Muscle of back (tissue), 11 donors: ENCODE measurements around the gene MRPL20. TPM values are rescaled to one million over a fixed set of nuclear protein-coding genes. Genes with fewer than 3 reads are reported as not detected.
"Not testable (repeated sequence)": the region's sequence is repeated elsewhere in the genome, so short reads cannot be mapped to it uniquely, and the experiment has no call there.

Experiments
- DNase-seq, 3 donors: peaks; one replicate each; pipeline versions ENCODE4 v3.0.0 to v3.0.0-alpha.2; 2013
- polyA plus RNA-seq, 10 donors: library from polyadenylated mRNA; unstranded; fragments of 120-200 nt; gene quantifications; one replicate each; pipeline ENCODE4 v1.2.1, GENCODE V29; 2013; ENCODE audit not compliant: insufficient read length in 10 of 10

MRPL20 gene
- polyA plus RNA-seq, 10 donors = 93.2 to 116 (median 110) TPM

DNA sequence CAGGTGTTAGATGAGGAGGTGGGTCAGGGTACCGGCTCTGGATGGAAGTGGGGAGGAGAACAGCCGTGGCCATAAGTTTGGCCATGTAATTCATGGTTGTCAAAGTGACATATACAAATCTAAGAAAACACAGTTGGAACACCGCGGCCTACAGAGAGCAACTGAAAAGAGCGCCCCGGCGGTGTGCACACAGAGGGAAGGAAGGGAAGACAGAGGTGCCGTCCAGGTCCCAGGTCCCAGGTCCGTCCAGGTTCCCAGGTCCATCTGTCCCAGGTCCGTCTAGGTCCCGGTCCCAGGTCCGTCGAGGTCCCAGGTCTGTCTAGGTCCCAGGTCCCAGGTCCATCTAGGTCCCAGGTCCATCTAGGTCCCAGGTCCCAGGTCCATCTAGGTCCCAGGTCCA, 4.5 kb upstream of the MRPL20 start:
- DNase-seq = no peak

DNA sequence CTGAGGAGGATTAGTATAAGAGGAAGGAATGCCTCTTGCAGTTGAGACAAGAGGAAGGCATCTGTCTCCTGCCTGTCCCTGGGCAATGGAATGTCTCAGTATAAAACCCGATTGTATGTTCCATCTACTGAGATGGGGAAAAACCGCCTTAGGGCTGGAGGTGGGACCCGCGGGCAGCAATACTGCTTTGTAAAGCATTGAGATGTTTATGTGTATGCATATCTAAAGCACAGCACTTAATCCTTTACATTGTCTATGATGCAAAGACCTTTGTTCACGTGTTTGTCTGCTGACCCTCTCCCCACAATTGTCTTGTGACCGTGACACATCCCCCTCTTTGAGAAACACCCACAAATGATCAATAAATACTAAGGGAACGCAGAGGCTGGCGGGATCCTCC, 3.1 kb upstream of the MRPL20 start:
- not testable (repeated sequence) for DNase-seq

DNA sequence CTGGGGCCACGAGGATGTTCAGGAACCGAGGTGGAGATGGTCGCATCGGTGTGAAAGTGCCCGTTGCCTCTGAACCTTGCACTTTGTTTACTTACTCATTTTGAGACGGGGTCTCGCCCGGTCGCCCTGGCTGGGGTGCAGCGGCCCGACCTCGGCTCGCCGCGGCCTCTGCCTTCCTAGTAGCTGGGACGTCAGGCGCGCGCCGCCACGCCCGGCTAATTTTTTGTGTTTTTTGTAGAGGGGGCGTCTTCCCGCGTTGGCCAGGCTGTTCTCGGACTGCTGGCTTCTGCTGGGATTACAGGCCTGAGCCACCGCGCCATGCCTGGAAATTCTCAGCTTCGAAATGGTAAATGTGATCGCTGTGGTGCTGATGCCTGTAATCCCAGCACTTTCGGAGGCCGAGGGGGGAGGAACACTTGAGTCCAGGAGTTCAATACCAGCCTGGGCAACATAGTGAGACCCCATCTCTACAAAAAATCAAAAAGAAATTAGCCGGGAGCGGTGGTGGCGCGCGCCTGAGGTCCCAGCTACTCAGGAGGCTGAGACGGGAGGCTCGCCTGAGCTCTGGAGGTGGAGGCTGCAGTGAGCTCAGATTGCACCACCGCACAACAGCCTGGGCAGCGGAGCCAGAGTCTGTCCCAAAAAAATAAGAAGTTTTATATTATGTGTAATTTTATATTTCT, 684 bp upstream of the MRPL20 start:
- DNase-seq = peak in 1 of 3 donors; percentile 57

- DNase-seq = no peak
Observed at GRCh38 chr1:1406101-1406820, 832 bp downstream of the MRPL20 start.

GRCh38 chr1:1403653-1404052, 3.4 kb downstream of the MRPL20 start:
- no peak for DNase-seq

GRCh38 chr1:1402901-1403392, 4.1 kb downstream of the MRPL20 start:
- not testable (repeated sequence) for DNase-seq

- no peak for DNase-seq
Observed at GRCh38 chr1:1402072-1402900, 4.8 kb downstream of the MRPL20 start.

DNA sequence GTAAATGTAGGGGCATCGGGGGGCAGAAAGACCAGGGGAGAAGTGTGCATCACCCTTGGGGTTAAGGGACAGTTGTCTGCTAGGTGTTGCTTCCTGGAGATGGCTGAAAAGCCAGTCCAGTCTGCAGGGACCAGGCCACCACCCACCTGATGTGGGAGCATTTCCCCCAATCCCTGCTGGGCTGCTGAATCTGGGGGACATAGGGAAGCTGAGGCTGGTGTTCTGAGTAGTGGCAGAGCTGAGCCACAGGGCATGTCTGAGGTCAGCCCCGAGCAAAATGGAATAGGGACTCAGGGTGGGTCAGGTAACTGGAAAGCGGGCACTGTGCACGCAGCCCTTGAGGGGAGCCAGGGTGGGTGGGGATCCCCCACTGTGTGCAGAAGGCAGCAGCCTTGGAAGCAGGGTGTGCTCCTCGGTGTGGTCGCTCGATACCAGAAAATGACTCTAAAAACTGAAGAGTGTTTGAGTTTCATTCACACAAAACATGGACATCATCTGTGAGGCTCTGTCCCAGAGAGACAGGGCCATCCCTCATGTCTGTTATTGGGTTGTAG, 5.6 kb downstream of the MRPL20 start:
- DNase-seq = no peak

DNA sequence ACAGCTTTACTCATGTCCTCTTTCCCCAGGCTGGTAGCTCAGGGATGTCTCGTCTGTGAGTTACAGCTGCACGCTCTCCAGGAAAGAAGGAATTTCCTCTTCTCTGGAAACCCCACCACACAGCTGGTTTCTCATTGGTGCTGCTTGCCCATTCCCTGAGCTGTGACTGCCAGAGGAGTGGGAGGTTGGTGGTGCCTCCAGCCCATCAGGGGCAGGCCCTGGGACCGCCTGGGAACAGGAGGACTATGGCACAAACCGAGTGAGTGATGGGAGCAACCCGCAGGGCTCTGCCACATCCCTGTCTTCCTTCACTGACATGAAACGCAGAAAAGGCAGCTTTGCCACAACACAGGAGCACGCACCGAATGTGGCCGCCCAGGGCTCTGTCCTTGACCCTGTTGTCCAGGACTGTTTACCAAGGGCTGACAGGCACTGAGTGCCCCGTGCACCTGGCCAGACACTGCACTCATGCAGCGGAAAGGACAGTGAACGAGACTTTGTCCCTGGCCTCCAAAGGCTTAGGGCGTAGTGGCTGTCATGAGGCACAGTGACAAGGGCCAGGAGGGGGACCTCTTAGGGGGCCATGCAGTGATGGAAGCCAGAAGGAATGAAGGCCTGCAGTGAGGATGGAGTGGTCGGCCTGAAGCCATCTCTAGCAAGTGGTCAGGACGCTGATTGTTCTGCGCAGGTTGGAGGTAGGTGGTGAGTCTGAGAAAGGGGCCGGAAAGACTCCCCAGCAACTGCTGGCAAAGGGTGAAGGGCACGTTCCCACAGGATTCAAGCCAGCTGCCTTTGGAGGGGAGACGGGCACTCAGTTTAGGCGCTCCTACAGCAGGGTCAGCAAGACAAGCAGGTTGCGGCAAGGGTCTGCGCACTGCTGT, 6.3 kb downstream of the MRPL20 start:
- DNase-seq = no peak

- DNase-seq = peak in 1 of 3 donors; percentile 30
Observed at GRCh38 chr1:1399872-1400575, 7.1 kb downstream of the MRPL20 start.

GRCh38 chr1:1399187-1399871, 7.8 kb downstream of the MRPL20 start, which contains the start of gene CCNL2:
Gene CCNL2 (minus strand): TSS chr1:1399335. CDS start chr1:1399306, 29 bp downstream.
- DNase-seq = peak; percentile 98 to 99 (median 98)

DNA sequence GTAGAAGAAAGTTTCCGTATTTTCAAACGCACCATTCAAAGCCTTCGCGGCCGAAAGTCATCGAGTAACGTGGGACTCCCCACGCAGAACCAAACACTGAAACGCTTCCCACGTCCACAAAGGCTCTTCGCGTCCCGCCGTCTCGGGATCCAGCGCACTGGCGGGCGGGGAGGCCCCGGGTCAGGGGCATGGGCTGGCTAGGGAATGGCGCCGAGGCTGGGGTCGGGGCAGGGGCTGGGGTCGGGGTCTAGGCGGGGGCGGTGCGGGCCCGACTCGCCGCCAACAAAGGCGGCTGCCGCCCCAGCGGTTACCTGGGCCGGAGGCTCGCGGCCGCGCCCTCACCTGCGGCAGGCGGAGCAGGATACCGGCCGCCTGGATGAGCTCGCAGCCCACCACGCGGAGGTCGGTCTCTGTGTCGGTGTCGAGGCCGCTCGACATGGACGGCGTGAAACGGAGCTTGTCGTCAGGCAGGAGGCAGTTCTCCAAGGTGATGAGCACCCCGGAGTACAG, 8.4 kb downstream of the MRPL20 start:
- DNase-seq = no peak

DNA sequence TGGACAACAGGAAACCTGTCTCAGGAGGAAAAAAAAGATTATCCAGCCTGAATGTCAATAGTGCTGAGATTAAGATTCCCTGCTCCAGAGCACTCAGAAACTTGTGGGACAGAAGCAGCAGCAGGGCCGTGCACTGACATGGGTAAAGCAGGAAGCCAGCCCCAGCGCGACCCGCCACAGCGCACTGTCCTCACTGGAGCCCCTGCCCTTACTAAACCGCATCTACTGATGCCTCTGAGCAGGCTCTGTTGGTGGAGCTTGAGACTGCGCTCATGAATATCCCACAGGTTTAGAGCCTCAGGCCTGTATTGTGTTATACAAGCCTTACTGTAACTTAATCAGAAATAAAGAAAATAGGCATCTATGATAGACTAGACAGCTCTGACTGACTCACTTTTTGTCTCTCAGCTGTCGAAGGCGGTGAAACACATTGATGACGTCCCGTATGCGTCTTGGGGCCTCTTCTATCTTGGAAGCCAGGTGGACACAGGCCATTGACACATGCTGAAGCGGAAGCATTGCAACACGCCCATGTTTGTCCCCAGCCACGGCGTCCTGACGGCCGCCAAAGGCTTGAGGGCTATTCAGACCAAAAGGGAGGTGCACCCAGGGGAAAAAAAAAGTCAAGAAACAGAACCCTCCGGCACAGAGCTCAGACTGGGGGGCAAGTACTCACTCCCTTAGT, 9.1 kb downstream of the MRPL20 start:
- DNase-seq = no peak

DNA sequence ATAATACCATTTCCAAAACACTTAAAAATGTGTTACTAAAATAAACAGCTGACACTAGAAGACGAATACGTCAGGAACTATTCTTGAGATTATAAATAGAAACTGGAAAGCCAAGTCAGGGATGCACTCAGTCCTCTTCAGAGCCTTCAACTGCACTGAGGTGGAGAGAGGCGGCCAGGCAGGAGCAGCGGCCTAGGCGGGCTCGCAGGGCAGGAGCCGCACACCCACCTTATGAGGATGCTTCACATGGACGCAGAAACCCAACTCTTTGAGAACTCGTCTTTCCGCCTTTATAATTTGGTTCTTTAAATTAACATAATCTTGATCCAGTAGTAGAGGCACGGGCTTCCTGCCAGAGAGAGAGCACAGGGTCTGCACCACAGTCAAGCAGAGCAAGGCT, 11.9 kb downstream of the MRPL20 start:
- DNase-seq = no peak

GRCh38 chr1:1394116-1394515, 13.0 kb downstream of the MRPL20 start:
- no peak for DNase-seq

- DNase-seq = no peak
Observed at GRCh38 chr1:1393428-1393827, 13.7 kb downstream of the MRPL20 start.

DNA sequence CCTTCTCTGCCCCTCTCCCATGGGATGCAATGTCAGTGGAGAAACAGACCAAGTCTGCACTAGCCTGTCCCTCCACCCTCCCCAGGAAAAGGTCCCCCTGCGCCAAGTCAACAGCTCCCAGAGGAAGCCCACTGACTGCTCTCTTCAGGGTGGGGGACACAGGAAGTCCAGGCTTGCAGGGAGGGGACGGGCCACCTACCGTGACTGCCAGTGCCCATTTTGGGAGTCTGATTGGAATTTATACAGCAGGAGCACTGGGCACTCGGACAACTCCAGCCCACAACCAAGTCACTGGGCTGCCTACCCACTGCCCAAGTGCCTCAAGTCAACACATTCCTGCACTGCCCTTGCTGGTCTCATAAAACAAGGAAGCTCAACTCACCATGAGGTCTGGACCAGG, 14.1 kb downstream of the MRPL20 start:
- no peak for DNase-seq

DNA sequence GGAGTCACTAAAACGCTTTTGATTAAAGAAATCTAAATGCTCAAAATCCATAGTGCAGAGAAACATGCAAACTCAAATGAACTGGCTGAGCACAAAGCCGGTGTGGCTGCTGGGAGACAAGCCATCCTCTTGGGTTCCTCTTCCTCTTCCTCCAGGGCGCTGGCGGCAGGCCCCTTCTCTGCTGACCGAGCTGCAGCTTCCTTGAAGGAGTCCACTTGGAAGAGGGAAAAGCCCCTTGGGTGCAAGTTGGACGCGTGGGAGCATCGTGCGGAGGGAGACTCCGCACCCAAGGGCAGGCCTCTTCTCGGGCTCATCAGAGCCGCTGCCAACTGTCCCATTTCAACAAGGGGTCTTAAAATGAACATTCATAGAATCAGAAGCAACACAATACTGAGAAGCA, 15.9 kb downstream of the MRPL20 start:
- DNase-seq = no peak

- DNase-seq = no peak
Observed at GRCh38 chr1:1390675-1391074, 16.4 kb downstream of the MRPL20 start.
